HG02943 (cell line): Measurements from ENCODE around the gene TM9SF1.

Experiments used
- ATAC-seq: cut with Tn5 transposase; IDR thresholded peaks from one replicate; pipeline ENCODE4 v1.9.1; 2021; ENCODE audit warnings: mild to moderate bottlenecking, low read depth, moderate library complexity; ENCODE audit not compliant: unreplicated experiment

TM9SF1 gene

DNA sequence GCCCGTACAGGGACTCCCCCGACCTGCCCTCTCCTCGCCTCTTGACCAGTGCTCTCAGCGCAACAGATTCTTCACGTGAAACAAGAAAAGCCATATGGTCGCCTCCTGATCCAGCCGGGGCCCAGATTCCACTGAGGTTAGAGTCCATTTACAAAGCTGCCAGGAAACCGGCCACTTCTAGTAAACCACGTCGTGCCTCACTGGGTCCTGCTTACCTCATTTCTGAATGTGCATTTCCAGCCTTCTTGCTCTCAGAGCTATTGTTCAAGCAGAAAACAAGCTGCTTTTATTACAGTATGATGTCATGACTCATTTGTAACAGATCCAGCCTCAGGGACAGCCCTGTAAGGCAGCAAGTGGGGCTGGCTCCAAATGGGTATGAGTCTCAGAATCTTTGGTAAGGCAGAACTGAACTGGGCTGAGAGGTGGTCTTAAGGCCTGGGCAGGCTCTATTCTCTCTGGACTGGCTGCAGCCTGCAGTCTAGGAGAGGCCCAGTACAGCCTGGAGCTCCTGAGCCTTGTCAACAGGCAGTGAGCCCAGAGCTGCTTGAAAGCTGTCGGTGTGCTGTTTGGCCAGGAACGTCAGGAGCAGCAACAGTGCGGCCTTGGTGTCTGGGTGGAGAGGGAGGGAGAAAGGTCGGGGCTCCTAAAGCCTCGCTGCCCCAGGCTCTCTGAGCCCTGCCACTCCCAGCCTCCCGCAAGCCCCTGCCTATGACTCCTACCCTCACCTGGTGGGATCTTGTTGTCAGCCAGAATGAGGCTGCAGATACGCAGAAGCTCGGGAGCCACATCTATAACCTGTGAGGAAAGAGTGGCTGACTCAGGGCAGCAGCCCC, 15.1 kb downstream of the TM9SF1 start:
- ATAC-seq = no peak

DNA sequence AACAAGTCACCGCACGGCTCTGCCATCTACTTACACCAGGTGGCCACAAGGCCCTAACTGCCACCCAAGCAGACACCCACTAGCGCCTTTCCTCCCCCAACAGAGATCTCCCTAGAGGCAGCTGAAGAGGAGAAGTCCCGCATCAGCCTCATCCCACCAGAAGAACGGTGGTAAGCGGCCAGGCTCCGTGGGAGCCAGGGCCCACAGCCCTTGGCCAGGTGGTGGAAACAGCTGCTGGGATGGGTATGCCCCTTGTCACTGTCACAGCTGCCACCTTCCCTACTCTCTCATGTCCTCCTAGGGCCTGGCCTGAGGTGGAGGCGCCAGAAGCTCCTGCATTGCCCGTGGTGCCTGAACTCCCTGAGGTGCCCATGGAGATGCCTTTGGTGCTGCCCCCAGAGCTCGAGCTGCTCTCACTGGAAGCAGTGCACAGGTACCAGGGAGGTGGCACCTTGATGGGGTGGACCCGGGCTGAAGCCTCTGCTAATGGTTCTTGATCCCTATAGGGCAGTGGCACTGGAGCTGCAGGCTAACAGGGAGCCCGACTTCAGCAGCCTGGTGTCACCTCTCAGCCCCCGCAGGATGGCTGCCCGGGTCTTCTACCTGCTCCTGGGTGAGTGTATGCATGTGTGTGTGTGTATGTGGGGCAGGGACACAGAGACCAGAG, 15.8 kb downstream of the TM9SF1 start:
- no peak for ATAC-seq

DNA sequence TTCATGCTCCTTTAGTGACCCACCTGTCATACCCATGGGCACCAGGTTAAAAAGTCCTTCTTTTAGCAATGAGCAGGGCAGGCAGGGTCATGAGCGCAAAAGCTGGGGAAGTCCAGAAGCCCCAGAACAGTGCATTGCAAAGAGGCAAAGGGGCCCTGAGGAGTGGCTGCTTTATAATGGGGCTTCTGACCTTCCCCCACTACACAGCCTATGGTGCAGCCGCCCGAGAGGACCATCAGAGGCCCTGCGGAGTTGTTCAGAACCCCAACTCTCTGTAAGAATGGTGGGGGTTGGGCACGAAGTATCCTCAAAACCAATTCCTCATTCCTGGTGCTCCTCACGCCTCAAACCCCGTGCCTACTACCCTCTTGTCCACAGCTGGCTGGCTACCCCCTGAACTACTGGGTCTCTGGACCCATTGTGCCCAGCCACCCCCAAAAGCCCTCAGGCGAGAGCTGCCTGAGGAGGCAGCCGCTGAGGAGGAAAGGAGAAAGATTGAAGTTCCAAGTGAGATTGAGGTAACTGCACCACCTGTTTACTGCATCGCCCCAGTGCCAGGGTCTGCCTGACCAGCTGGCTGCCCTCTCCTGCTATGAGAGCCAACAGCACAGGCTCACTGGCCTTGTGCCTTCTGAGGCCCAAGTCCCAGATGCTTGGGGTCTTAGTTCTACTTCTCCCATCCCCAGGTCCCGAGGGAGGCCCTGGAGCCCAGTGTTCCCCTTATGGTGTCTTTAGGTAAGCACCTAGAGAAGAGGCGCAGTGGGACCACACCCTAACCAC, 16.7 kb downstream of the TM9SF1 start:
- ATAC-seq = no peak

DNA sequence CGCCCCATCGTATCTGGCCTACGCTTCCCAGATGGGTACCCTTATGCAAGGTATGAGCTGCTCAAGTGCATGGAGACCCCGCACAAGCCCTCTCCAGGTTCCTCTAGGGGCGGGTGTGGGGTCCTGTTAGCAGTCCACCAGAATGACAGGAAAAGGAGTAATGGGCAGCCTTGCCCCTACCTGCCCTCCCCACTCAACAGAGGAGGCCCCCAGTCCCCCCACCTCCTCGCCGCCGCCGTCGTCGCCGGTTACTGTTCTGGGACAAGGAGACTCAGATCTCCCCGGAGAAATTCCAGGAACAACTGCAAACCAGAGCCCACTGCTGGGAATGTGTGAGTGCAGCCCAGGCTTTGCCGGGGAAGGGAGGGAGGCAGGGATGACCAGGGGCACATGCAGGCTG, 17.4 kb downstream of the TM9SF1 start:
- ATAC-seq = no peak

DNA sequence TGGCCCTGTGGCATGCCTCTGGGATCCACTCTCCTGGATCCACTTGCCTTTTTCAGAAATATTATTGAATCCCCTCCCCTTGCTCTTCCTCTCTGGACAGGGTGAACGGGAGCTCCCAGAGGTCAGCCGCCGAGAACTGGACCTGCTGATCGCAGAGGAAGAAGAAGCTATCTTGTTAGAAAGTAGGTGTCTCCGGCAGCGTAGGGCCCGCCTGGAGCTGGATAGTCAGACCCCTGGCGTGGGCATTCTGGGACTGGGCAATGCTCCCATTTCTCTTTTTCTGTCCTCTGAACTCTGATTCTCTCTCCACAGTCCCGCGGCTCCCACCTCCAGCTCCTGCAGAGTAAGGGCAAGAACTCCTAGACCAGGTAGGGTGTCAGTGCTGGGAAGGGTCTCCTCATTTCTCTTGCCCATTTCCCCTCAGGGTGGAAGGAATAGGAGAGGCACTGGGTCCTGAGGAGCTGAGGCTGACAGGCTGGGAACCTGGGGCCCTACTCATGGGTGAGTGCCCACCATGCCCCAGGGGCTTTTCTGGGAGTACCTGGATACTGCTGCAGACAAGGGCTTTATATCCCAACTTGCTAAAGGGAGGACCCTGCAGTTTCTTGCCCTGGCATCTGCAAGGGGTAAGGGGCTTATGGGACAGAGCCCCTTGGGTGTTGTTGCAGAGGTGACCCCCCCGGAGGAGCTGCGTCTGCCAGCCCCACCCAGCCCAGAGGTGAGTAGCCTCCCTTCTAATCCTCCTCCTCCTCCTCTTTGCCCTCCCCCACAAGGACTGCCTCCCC, 18.0 kb downstream of the TM9SF1 start:
- ATAC-seq = no peak

DNA sequence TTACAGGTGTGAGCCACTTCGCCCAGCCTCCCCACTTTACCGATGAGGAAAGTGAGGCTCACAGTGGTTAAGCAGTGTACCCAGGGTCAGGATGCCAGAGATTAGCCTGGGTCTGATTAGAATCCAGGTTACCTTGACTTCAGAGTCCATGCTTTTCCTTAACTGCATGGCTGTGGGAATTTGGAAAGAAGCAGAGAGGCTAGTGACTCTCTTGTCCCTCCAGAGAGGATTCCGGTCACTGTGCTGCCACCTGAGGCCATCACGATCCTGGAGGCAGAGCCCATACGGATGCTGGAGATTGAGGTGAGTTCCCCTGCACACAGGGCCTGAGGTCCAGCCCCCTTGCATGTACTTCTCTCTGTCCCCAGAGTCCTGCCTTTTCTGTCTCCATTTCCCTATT, 18.6 kb downstream of the TM9SF1 start:
- ATAC-seq = no peak

DNA sequence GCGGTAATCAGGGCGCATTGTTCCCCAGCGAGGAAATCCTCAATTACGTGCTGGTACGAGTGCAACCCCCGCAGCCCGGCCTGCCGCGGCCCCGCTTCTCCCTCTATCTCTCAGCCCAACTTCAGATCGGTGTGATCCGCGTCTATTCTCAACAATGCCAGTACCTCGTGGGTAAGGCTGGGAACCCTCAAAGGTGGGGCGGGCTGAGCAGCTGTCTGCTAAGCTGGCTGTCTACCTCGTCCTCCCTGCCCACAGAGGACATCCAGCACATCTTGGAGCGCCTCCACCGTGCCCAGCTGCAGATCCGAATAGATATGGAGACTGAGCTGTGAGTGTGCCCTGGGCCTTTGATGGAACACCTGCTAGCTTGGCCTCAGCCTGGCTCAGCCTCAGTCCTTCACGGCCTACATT, 22.4 kb downstream of the TM9SF1 start:
- no peak for ATAC-seq

DNA sequence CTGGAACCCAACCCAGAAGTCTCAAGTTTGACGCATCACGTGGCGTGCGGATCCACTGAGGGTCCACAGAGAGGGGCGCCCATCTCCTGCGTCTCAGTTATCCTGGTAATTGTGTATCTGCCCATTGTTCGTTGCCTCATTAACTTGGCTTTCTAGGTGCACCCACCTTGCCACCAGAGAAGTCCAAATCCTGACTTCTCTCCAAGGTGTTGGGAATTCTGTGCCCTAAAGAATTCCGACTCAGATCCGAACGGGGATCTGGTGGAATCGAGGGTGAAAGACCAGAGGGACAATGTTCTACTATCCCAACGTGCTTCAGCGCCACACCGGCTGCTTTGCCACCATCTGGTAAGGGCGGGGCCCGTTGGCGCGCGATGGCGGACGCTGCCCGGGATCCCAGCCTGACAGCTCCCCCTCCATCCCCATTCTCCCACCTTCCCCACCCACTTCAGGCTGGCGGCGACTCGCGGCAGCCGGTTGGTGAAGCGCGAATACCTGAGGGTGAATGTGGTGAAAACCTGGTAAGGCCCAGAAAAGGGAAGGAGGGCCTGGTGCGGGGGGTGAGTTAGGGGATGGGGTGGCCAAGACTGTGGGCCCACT, 22.9 kb downstream of the TM9SF1 start:
- no peak for ATAC-seq

DNA sequence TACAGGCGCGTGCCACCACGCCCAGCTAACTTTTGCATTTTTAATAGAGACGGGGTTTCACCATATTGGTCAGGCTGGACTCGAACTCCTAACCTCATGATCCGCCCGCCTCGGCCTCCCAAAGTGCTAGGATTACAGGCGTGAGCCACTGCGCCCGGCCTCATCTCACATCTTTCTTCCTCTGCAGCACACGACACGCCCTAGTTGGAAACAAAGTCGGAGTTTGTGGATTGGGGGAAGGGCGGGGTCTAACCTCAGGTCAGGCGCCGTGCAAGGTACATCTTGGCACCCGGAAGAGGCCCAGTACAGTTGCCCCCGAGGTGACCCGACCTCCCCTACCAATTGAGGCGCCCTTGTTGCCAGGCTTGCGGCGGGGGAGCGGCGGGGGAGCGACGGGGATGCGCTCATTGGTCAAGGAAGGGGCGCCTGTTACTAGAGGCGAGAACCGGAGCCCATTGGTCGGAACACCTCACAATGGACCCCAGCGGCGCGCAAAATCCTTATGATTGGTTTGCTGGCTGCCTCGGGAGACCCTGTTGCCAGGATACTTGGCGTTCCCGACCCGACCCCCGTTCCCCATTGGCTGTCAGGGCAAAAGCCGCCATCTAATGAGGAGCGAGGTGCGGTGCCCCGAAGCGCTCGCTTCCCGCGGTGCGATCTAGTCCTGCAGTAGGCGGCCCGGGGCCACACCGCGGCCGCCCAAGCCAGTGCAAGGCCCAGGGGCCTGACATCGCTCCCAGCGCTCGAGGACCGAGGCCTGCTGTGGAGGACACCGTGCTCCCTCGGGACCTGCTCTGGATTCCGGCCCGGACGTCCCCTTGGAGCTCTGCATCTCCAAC, 23.6 kb downstream of the TM9SF1 start, which contains the start of gene REC8:
Gene REC8 (plus strand): TSS at position 659 of the 839 bp plus-strand sequence. CDS start 473 bp downstream, outside the sequence.
- peak; percentile 81 for ATAC-seq

DNA sequence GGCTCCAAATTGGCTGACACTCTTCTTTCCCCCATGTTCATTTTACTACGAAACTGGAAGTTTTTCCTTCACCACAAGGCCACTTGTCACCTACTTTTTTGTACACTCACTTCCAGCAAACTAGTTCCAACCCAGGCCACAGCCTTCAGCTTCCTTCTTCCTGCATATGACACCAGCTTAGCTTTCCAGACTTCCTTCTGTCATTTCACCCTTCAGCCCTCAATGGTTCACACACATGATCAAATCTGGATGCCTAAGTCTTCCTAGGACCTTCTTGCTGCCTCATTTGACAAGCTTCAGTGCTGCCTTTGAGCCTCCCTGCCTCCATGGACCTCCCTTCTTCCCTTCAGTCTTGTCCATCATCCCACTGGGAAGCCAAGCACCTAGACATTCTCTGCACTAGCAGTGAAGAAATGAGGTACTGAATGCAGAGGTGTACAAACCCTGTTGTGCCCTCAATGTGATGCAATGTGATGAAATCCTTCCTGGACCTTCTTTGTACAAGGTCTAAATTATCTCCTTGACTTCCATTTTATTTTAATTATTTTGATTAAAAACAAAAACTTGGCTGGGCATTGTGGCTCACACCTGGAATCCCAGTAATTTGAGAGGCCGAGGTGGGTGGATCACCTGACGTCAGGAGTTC, 27.6 kb downstream of the TM9SF1 start:
- no peak for ATAC-seq

DNA sequence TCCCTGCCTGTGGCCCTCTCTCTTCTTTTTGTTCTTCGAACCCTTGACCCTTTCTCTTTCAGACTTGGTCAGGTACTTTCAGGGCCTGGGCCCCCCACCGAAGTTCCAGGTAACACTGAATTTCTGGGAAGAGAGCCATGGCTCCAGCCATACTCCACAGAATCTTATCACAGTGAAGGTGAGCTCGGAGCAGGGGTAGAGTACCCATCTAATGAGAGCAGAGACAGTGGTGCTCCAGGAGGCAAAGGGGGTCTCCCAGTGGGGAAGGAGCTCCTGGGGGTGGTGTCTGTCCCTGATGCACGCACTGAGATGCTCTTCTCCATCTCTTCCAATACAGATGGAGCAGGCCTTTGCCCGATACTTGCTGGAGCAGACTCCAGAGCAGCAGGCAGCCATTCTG, 29.5 kb downstream of the TM9SF1 start:
- ATAC-seq = no peak

DNA sequence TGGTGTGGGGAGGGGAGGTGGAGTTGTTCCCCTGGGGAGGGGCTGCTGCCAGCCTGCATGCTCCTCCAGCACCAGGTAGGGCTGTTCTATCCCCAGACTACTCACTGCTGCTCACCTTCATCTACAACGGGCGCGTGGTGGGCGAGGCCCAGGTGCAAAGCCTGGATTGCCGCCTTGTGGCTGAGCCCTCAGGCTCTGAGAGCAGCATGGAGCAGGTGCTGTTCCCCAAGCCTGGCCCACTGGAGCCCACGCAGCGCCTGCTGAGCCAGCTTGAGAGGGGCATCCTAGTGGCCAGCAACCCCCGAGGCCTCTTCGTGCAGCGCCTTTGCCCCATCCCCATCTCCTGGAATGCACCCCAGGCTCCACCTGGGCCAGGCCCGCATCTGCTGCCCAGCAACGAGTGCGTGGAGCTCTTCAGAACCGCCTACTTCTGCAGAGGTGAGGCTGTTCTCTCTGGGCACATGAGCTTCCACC, 30.7 kb downstream of the TM9SF1 start:
- ATAC-seq = no peak

DNA sequence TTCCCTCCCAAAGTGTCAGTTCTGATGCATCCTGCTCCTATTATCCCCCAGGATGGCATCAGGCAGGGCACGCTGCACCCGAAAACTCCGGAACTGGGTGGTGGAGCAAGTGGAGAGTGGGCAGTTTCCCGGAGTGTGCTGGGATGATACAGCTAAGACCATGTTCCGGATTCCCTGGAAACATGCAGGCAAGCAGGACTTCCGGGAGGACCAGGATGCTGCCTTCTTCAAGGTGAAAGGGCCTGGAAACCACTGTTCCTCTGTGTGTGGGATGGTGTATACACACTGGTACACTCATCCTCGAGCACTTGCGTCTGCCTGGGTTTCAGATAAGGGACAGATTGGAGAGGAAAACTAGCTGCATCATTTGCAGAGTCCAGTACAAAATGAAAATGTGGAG, 33.1 kb downstream of the TM9SF1 start:
- ATAC-seq = no peak

DNA sequence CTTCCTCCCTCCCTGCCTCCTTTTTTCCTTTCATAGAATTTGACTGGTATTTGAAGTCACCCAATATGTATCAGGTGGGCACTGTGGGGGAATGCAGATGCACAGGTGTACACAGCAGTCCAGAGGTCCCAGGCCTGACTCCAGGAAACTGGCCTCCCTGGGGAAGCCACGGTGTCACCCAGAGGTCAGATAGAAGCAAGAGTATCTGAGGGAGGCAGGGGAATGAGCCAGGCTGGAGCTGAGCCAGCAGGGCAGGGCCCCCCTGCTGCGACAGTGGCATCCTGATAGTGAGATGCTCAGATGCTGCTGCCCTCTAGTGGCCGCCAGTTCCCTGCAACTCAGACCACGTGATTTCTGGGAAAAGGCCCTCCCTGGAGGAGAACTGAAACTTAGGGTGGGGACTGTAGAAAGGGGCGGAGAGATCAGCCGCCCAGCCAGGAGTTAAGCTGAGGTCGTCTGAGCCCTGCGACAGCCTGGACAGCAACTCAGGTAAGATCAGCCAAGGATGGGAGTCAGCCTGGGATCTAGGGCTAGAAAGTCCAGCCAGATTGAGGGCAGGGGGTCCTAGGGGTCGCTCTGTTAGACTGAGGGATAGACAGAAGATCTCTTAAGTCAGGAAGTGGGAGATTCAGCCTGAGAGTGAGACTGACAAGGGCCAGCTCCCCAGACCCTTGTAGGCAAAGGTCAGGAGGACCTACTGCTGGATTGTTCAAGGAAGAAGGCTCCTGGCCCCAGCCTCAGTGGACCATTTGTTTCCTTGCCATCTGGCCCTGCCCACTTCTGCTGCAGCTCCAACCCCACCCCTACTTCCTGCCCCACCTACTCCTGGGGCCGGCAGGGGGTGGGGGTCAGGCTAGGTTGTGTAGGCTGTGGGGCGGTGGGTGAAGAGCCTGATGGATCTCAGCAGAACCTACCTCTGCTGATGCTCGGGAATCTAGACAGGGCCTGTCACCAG, 34.1 kb downstream of the TM9SF1 start, which contains the start of gene IRF9:
Gene IRF9 (plus strand): TSS at position 416 of the 955 bp plus-strand sequence. CDS start 880 bp downstream, outside the sequence.
- ATAC-seq = peak; percentile 80

DNA sequence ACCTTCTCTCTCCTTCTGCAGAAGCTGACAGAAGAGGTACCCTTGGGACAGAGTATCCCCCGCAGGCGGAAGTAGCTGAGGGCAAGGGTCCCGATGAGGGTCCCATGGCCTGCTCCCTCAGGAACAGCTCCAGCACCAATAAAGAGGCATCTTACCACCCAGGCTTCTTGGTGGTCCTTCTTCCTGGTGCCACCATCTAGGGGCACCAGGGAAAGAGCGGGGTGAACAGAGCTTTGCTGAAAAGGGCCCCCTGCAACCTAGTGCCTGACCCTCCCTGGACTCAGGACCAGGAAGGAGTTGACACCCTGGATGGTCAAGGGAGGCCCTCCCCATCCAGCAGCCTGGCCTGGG, 34.8 kb downstream of the TM9SF1 start:
- ATAC-seq = no peak

DNA sequence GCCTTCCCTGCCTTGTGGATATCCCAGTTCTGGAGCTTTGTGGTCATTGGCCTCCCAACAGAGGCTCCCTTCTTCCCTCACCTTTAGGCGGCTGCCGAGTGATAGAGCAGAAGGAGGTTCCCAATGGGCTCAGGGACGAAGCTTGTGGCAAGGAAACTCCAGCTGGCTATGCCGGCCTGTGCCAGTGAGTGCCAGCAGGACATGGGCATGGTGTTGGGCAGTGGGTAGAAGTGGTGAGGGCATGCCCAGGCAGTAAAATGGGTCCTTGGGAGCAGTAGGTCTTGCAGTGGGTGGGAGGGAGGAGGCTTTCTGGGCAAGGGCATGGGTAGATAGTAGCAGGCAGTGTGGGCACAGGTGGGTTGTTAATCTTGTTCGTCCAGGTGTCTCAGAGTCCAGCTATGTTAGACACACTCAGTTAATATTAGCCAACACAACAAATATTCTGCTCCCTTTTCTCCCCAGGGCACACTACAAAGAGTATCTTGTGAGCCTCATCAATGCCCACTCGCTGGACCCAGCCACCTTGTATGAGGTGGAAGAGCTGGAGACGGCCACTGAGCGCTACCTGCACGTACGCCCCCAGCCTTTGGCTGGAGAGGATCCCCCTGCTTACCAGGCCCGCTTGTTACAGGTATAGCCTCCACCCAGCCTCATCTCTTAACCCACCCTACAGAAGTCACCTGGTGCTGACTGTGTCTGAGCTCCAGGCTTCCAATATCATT, 35.3 kb downstream of the TM9SF1 start:
- no peak for ATAC-seq

DNA sequence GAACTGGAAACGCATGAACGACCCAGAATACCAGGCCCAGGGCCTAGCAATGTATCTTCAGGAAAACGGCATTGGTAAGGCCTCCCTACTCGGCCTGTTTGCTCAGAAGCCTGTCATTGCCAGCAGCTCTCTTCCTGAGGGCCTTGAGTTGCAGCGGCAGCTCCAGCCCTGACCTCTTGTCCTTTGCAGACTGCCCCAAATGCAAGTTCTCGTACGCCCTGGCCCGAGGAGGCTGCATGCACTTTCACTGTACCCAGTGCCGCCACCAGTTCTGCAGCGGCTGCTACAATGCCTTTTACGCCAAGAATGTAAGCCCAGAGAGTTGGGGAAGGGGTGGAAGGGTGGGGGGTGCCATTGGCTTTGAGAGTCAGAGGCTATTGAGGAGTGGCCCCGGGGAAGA, 37.9 kb downstream of the TM9SF1 start:
- ATAC-seq = no peak
